Endothelial cell of umbilical vein (primary cell): ENCODE data around the gene MLLT11. TPM values are rescaled to one million over a fixed set of nuclear protein-coding genes. Genes with fewer than 3 reads are reported as not detected.

Experiments
- BruUV-seq: library from RNA; stranded (reverse); fragments of 400-500 nt; replicated peaks from 2 replicates; lab custom pipeline; 2021; lab: Mats Ljungman, UMichigan
- CTCF ChIA-PET: fragments of 300-600, 350-600 bp; sonication (Branson Sonifier 250); formaldehyde crosslinking; loops from one replicate; lab custom pipeline; 2021; ENCODE audit warnings: antibody characterized with exemption, inconsistent platforms; lab: Charles Lee
- POLR2A ChIA-PET: fragments of 300-600, 350-600 bp; sonication (Branson Sonifier 250); formaldehyde crosslinking; loops from one replicate; lab custom pipeline; 2021; ENCODE audit warnings: antibody characterized with exemption, inconsistent platforms; lab: Charles Lee
- DNase-seq: peaks from one replicate; pipeline ENCODE4 v3.0.0-alpha.2; 2011; ENCODE audit warnings: low read depth, low spot score
- FAIRE-seq: peaks from 2 replicates; lab custom pipeline; 2011; peaks lifted over from hg19 to GRCh38; lab: Jason Lieb, UNC
- H2AFZ ChIP-seq: 2 replicates; pipeline ENCODE4 v1.6.0; 2012; ENCODE audit warnings: low read depth, low read length, control low read depth, inconsistent platforms
- H3K27ac ChIP-seq: 2 replicates; pipeline ENCODE4 v1.5.1; 2011; ENCODE audit warnings: low read depth, mild to moderate bottlenecking, control low read depth, low read length, moderate library complexity; ENCODE audit not compliant: insufficient read depth
- H3K27me3 ChIP-seq, 2 experiments: 2 replicates each; pipeline versions ENCODE4 v1.6.0 to v1.6.1; 2011; ENCODE audit warnings: low read length in 2 of 2, mixed read lengths in 1 of 2; ENCODE audit not compliant: control insufficient read depth in 2 of 2, insufficient read depth in 2 of 2
- H3K36me3 ChIP-seq, 2 experiments: 2 replicates in 1 of 2; 3 replicates in 1 of 2; pipeline ENCODE4 v1.5.1; 2011; ENCODE audit warnings: low read length in 2 of 2, mild to moderate bottlenecking in 1 of 2, moderate library complexity in 1 of 2; ENCODE audit not compliant: control insufficient read depth in 2 of 2, insufficient read depth in 2 of 2; ENCODE audit errors: extremely low read depth in 1 of 2
- H3K4me1 ChIP-seq: 3 replicates; pipeline ENCODE4 v1.5.1; 2011; ENCODE audit warnings: mild to moderate bottlenecking, low read length; ENCODE audit not compliant: control insufficient read depth, insufficient read depth; ENCODE audit errors: extremely low read depth
- H3K4me2 ChIP-seq: 2 replicates; pipeline ENCODE4 v1.6.1; 2011; ENCODE audit warnings: low read length, control low read depth, mixed read lengths; ENCODE audit not compliant: insufficient read depth
- H3K4me3 ChIP-seq, 3 experiments: fragments of 200-600 bp in 1 of 3; sonication (generic), shearing (Covaris generic) in 1 of 3; replicated peaks in 1 of 3; 2 replicates each; pipeline ENCODE4 v1.5.1; 2011 to 2016; ENCODE audit warnings: control low read depth in 3 of 3, low read length in 3 of 3, mild to moderate bottlenecking in 2 of 3, inconsistent platforms in 1 of 3, low read depth in 1 of 3, moderate library complexity in 1 of 3; ENCODE audit not compliant: insufficient read depth in 1 of 3
- H3K79me2 ChIP-seq: 2 replicates; pipeline ENCODE4 v1.6.0; 2012; ENCODE audit warnings: low read length, inconsistent platforms; ENCODE audit not compliant: control insufficient read depth, insufficient read depth
- H3K9ac ChIP-seq: replicated peaks from 2 replicates; pipeline ENCODE3; 2011; ENCODE audit warnings: low read length, control low read depth; ENCODE audit not compliant: insufficient read depth; ENCODE audit errors: extremely low read depth
- H3K9me1 ChIP-seq: replicated peaks from 3 replicates; pipeline ENCODE4 v1.6.0; 2011; ENCODE audit warnings: mild to moderate bottlenecking, low read length; ENCODE audit not compliant: control insufficient read depth, insufficient read depth; ENCODE audit errors: extremely low read depth
- H3K9me3 ChIP-seq: replicated peaks from 2 replicates; pipeline ENCODE4 v1.5.1; 2012; ENCODE audit warnings: low read length, inconsistent platforms; ENCODE audit not compliant: control insufficient read depth, insufficient read depth
- H4K20me1 ChIP-seq: replicated peaks from 2 replicates; pipeline ENCODE3; 2011; ENCODE audit warnings: mild to moderate bottlenecking, low read length; ENCODE audit not compliant: control insufficient read depth, insufficient read depth; ENCODE audit errors: extremely low read depth
- EZH2 ChIP-seq: IDR thresholded peaks from 2 replicates; pipeline ENCODE4 v1.6.1; 2012; ENCODE audit warnings: borderline replicate concordance, low read depth, mild to moderate bottlenecking, moderate library complexity, low read length, inconsistent platforms; ENCODE audit not compliant: severe bottlenecking
- FOS ChIP-seq: IDR thresholded peaks from 2 replicates; pipeline ENCODE4 v1.6.1; 2011; ENCODE audit warnings: mild to moderate bottlenecking, low read length, moderate library complexity, borderline replicate concordance; ENCODE audit not compliant: insufficient read depth
- GATA2 ChIP-seq: IDR thresholded peaks from 2 replicates; pipeline ENCODE4 v1.7.0; 2011; ENCODE audit warnings: low read depth, mild to moderate bottlenecking, moderate library complexity, mixed read lengths, low read length; ENCODE audit not compliant: insufficient read length, insufficient read depth
- JUN ChIP-seq: IDR thresholded peaks from 2 replicates; pipeline ENCODE4 v1.6.1; 2011; ENCODE audit warnings: borderline replicate concordance, low read depth; ENCODE audit not compliant: insufficient read length, insufficient read depth
- MYC ChIP-seq: IDR thresholded peaks from one replicate; pipeline ENCODE4 v1.6.1; 2011; ENCODE audit warnings: mild to moderate bottlenecking, low read depth, low read length
- POLR2A ChIP-seq: IDR thresholded peaks from 2 replicates; pipeline ENCODE4 v1.6.1; 2012; ENCODE audit warnings: low read depth, mild to moderate bottlenecking, control low read depth, low read length
- POLR2AphosphoS5 ChIP-seq: IDR thresholded peaks from 2 replicates; pipeline ENCODE4 v1.6.1; 2012; ENCODE audit warnings: low read depth, mild to moderate bottlenecking, control low read depth, low read length, moderate library complexity; ENCODE audit not compliant: insufficient read depth
- dilution Hi-C: fragments of 300-500 bp; cut with MboI; formaldehyde crosslinking; loops from one replicate; pipeline ENCODE4 v1.15.0; 2019; ENCODE audit warnings: low sequenced_read_pairs; ENCODE audit not compliant: extremely low pct_ligation_motif_present
- intact Hi-C: fragments of 100-400 bp; cut with micrococcal nuclease; formaldehyde crosslinking; loops from one replicate; pipeline ENCODE4 v1.10.0; 2022
- polyA plus RNA-seq, 4 experiments: library from polyadenylated mRNA; depleted of rRNA in 3 of 4; stranded (reverse) in 3 of 4; unstranded in 1 of 4; fragments of >200 nt; gene quantifications; 2 replicates each; pipeline versions ENCODE4 v1.2.1 to v1.2.3, GENCODE V29; 2011 to 2012; ENCODE audit warnings: missing spikeins in 1 of 4
- total RNA-seq: library from RNA; stranded (reverse); gene quantifications from 2 replicates; pipeline ENCODE4 v1.2.3, GENCODE V29; 2021
- TF ChIP-seq, protein P1 (sequence below): IDR thresholded peaks from 2 replicates; pipeline ENCODE4 v1.6.1; 2011; ENCODE audit not compliant: insufficient read depth, insufficient read length
- TF ChIP-seq, protein P2 (sequence below), 2 donors: IDR thresholded peaks; 1 replicate in 1 of 2; 2 replicates in 1 of 2; pipeline ENCODE4 v1.5.1; 2011; ENCODE audit warnings: low read length in 2 of 2, mild to moderate bottlenecking in 2 of 2, moderate library complexity in 2 of 2, control low read depth in 1 of 2, inconsistent platforms in 1 of 2, low read depth in 1 of 2; ENCODE audit not compliant: insufficient read depth in 1 of 2; ENCODE audit errors: extremely low read depth in 1 of 2

Gene MLLT11
- total and polyA plus RNA-seq, 2 donors (not counting 3 experiments of a cell fraction or from before 2014, with no cell fraction given), result 25.2 to 26.5 TPM

DNA sequence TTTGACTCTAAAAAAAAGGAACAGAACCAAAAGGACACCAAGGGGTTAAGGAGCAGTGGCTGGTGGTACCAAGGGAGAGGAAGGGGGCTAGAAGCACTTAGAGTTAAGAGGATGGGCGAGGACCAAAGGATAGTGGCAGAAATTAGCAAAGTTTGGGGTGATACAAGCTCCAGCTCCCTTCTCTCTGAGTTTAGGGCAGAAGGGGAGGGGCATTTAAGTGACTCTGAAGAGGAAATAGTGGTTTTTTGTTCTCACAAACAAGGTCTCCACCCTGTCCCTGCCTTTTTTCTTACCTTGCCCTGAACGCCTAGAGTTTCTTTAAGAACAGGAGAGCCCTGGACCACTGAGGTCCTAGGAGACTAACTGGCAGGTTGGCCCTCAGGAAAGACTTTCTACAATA, 4.0 kb upstream of the MLLT11 start:
- Histone ChIP-seq H3K9me3 (no peaks in the 10 kb centered on the region), H3K79me2 (peaks cover 64% of the 10 kb centered on the region), H2AFZ (no peak overlapping the region), H3K27ac (no peak overlapping the region), H3K4me1 (peaks cover 20% of the 10 kb centered on the region), H3K9me1 (no peaks in the 10 kb centered on the region), H3K27me3 (no peaks in the 10 kb centered on the region), H3K36me3 (peaks cover 29 to 37% of the 10 kb centered on the region in 2 experiments), H4K20me1 (peaks cover 9% of the 10 kb centered on the region), H3K4me3 (no peak overlapping the region), H3K4me2 (peak overlapping the region; percentile 33), H3K9ac (no peak overlapping the region)
- dilution Hi-C loops (no loop called here), intact Hi-C loops (no loop called here)
- POLR2A ChIA-PET, result no interaction called here
- no TSS peak for BruUV-seq
- CTCF ChIA-PET, result interaction anchor here (1.2 to 3.2 kb wide), 2 partner anchors 15 to 31 kb away, joined by 3 to 19 read pairs; partner anchors contain the start of gene GABPB2
- TF ChIP-seq, protein P1, sequence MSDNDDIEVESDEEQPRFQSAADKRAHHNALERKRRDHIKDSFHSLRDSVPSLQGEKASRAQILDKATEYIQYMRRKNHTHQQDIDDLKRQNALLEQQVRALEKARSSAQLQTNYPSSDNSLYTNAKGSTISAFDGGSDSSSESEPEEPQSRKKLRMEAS, result no peak
- no peak for TF ChIP-seq EZH2
- no peak for FAIRE-seq
- DNase-seq, result no peak

DNA sequence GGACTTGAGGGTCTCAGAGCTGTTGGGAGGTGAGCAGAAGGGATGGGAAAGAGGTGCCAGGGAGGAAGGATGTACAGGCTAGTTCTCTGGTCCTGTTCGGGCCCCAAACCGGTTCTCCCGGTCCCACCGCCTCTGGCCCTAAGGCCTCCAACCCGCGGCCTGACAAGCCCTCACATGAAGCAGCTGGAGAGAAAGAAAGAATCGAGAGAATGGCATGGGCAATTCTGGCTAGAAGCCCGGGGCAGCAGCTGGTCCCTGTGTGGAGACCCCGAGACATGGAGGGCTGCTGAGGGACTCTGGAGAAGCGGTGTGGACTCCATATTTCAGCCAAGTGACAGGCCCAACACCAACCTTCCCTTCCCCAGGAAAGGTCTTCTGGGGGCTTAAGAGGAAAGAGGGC, 1.5 kb upstream of the MLLT11 start:
- Histone ChIP-seq H4K20me1 (peaks cover 9% of the 10 kb centered on the region), H2AFZ (no peak overlapping the region), H3K36me3 (peaks cover 21 to 22% of the 10 kb centered on the region in 2 experiments), H3K4me1 (peaks cover 33% of the 10 kb centered on the region), H3K27ac (peak overlapping the region; percentile 91), H3K79me2 (peaks cover 87% of the 10 kb centered on the region), H3K9me1 (no peaks in the 10 kb centered on the region), H3K27me3 (no peaks in the 10 kb centered on the region), H3K9ac (peak overlapping the region; percentile 90), H3K9me3 (no peaks in the 10 kb centered on the region), H3K4me2 (peak overlapping the region; percentile 68), H3K4me3 (peak overlapping the region; percentile 82 to 94 (median 91))
- FAIRE-seq (no peak), DNase-seq (peak; percentile 30)
- TSS peak; percentile 20 for BruUV-seq
- ChIA-PET POLR2A (no interaction called here), CTCF (interaction anchor here (0.6 to 6.1 kb wide), 11 partner anchors 8 to 138 kb away, joined by 3 to 39 read pairs (median 5); partner anchors contain the start of genes BNIPL, C1orf56, GABPB2 and MINDY1)
- intact Hi-C loops, result loop anchor here (1.0 to 2.0 kb wide), 2 partner anchors 10 to 50 kb away; partner anchors contain the start of gene PRUNE1
- dilution Hi-C loops, result no loop called here
- TF ChIP-seq, protein P2, sequence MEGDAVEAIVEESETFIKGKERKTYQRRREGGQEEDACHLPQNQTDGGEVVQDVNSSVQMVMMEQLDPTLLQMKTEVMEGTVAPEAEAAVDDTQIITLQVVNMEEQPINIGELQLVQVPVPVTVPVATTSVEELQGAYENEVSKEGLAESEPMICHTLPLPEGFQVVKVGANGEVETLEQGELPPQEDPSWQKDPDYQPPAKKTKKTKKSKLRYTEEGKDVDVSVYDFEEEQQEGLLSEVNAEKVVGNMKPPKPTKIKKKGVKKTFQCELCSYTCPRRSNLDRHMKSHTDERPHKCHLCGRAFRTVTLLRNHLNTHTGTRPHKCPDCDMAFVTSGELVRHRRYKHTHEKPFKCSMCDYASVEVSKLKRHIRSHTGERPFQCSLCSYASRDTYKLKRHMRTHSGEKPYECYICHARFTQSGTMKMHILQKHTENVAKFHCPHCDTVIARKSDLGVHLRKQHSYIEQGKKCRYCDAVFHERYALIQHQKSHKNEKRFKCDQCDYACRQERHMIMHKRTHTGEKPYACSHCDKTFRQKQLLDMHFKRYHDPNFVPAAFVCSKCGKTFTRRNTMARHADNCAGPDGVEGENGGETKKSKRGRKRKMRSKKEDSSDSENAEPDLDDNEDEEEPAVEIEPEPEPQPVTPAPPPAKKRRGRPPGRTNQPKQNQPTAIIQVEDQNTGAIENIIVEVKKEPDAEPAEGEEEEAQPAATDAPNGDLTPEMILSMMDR (IDR thresholded peaks at IDR 0.05; ENCODE audit: extremely low read depth in 1 of 2, insufficient read depth in 1 of 2, low read depth in 1 of 2, low read length in 2 of 2), result no peak
- TF ChIP-seq, protein P1, result no peak
- TF ChIP-seq POLR2A (no peak), GATA2 (no peak), EZH2 (no peak), FOS (no peak), POLR2AphosphoS5 (no peak), MYC (no peak), JUN (no peak)
